Measurements from ENCODE around the gene HEBP1.

- TF ChIP-seq CTCF (IDR thresholded peaks at IDR 0.05; ENCODE audit: insufficient read depth, low read depth, low read length) (no peak), EZH2 (IDR thresholded peaks at IDR 0.05; ENCODE audit: insufficient read depth, low read length) (no peak)
Measured at GRCh38 chr12:12925388-12925787, 74.7 kb downstream of the HEBP1 start.

All from astrocyte (in vitro differentiated cells and primary cell).